GM12872 (cell line): Measurements from ENCODE around the gene SKI.

Source experiments
- CTCF ChIP-seq: IDR thresholded peaks from 3 replicates; pipeline ENCODE4 v1.5.1; 2011; ENCODE audit warnings: low read depth, mild to moderate bottlenecking, low read length, moderate library complexity; ENCODE audit not compliant: insufficient read depth

SKI gene

DNA sequence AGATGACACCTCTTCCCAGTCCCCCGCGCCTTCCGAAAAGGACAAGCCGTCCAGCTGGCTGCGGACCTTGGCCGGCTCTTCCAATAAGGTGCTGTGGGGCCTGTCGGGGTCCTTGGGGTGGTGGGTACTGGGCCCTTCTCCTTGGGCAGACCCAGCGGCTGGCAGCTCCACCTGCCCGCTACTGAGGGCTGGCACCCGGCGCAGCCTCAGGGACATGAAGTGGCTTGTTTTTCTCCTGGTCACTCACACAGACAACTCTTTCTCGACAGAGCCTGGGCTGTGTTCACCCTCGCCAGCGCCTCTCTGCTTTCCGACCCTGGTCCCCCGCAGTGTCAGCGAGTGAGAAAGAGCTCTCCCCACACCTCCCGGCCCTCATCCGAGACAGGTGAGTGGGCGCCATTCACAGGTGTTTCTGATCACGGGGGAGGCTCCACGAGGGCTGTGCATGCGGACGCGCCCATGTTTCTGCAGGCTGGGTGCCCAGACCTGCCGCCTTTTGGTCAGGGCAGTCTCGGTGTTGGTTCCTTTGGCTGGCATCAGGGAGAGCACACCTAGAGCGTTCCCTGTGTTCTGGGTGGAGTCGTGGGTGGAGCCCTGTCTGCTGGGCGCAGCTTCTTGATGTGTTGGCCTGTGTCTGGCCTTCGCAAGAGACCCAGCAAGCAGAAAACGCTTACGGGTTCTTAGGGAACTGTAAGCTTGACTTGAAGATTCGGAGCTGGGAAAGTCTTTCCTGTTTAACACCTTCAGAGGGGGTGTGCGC is 75.1 kb downstream of the SKI start:
- no peak for TF ChIP-seq CTCF

DNA sequence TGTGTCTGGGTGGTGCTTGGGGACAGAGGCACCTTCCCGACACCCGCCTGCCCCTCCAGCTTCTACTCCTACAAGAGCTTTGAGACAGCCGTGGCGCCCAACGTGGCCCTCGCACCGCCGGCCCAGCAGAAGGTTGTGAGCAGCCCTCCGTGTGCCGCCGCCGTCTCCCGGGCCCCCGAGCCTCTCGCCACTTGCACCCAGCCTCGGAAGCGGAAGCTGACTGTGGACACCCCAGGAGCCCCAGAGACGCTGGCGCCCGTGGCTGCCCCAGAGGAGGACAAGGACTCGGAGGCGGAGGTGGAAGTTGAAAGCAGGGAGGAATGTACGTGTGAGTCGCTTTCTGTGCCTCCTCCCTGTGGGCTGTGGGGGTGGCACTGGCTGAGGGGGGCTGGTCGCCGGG is 75.7 kb downstream of the SKI start:
- TF ChIP-seq CTCF: no peak

- no peak for TF ChIP-seq CTCF
Observed at GRCh38 chr1:2304282-2304681, 76.2 kb downstream of the SKI start.

GRCh38 chr1:2304921-2305681 is 77.0 kb downstream of the SKI start:
- no peak for TF ChIP-seq CTCF

- TF ChIP-seq CTCF: no peak
Observed at GRCh38 chr1:2306151-2306978, 78.2 kb downstream of the SKI start.

DNA sequence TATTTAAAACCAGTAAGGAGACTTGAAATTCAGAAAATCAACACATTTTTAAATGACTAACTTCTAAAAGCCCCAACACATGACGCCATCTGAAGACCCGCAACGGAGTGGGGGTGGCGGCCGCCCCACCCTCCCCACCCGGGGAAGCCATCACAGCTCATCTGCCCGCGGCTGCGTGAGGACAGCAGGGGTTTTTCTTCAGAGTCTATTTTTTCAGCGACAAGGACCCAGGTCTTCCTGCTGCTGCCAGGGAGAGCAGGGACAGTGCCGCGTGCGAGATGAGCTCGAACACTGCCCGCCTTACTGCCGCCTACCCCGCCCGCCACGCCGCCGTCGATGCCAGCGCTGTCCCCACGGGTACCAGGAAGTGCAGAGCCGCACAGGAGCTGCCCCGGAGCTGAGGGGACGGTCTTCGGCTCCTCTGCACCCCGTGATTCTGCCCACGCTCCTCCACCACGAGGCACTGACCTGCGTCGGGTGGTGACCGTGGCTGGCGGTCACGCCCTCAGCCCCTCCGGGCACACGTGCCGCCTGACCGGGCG is 79.0 kb downstream of the SKI start:
- TF ChIP-seq CTCF: no peak

- no peak for TF ChIP-seq CTCF
Observed at GRCh38 chr1:2307972-2308371, 79.9 kb downstream of the SKI start.
